ENCODE results near the gene PRKCB.

DNA sequence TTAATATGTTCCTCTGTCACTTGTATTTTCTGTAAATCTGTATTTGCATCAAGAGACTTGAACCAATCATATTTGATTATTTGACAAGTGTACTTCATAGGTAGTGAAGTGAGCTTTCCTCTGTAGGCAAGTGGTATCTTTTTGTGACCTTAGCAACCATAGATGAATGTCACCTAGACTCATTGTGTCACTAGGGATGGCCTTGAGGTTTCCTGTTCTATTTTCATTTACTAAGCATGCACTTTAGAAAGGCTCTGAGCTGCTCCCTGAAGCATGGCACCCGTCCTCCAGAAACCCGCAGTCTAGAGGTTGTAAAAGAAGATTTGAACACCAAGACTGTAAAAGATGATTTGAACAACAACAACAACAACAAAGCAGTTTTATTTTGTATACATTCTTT lies 151.7 kb downstream of the PRKCB start:
- TF ChIP-seq, protein P1, sequence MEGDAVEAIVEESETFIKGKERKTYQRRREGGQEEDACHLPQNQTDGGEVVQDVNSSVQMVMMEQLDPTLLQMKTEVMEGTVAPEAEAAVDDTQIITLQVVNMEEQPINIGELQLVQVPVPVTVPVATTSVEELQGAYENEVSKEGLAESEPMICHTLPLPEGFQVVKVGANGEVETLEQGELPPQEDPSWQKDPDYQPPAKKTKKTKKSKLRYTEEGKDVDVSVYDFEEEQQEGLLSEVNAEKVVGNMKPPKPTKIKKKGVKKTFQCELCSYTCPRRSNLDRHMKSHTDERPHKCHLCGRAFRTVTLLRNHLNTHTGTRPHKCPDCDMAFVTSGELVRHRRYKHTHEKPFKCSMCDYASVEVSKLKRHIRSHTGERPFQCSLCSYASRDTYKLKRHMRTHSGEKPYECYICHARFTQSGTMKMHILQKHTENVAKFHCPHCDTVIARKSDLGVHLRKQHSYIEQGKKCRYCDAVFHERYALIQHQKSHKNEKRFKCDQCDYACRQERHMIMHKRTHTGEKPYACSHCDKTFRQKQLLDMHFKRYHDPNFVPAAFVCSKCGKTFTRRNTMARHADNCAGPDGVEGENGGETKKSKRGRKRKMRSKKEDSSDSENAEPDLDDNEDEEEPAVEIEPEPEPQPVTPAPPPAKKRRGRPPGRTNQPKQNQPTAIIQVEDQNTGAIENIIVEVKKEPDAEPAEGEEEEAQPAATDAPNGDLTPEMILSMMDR (IDR thresholded peaks at IDR 0.05) = no peak
- no peak for TF ChIP-seq POLR2A (IDR thresholded peaks at IDR 0.05)

All from thyroid gland (tissue), 4 donors.